Stimulated activated CD4-positive, alpha-beta T cell treated with anti-CD3 and anti-CD28 coated beads, Interleukin-15, amount 100 ng/mL, for 24 hours (primary cell): Measurements from ENCODE around the gene MUC12.

Experiments used
- DNase-seq: peaks from one replicate; pipeline ENCODE4 v3.0.0-alpha.2; 2020

Gene MUC12

DNA sequence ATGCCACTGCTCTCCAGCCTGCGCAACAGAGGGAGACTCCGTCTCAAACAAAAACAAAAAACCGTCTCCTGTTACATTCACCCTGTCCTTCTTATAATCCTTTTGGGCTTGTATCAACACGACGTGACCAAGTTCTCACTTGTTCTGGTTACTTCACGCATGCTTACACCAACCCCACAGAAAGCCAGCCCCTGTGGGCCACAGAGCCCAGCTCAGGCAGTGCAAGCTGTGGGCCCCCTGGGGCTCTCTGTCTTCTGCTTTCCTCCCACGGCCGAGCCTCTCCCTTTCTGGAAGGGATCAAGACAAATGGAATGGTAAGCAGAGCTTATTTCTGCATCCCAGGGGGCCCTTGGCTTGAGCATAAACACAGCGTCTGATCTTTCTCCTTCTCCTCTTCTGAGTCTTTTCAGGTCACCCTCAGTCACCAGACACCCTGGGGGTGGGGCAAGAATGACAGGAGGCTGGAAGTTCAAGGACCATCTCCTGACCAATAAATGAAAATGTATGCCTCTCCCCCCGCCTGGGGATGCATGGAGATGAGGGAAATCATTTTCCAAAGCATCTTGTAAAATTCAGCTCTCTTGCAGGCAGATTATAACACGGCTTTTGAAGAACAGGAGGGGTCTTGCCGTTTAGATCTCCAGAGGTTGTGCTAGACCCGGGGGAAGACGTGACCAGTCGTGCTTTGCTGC is 96.9 kb downstream of the MUC12 start:
- no peak for DNase-seq

DNA sequence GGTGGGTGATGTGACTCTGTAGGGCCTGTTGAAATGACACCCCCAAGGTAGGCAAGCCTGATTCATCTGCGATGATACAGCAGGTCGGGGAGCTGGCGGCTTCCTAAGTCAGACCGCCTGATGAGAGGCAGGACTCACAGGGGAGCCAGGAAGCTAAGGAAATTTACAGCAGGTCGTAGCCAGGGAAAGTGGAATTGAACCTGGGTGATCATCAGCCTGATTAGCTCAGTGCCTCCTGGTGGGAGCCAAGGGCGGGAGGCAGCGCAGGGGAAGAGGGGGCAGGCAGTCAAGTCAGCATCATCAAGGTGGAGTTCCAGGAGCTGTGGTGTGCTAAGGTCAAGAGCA is 97.4 kb downstream of the MUC12 start:
- DNase-seq: no peak

DNA sequence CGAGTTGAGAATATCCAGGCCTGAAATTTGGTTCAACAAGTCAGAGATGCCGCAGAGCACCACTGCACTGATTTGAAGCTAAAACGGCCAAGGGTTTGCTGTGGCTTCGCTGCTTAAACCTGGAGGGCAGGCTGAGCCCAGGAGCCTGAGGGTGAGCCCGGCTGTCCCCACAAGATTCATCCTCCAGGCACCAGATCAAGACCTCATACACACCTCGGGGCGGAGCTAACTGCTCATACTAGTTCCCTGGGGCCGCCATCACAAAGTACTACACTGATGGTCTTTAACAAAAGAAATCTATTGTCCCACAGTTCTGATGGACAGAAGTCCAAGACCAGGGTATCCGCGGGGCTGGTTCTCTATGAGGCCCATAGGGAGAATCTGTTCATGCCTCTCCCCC is 99.0 kb downstream of the MUC12 start:
- no peak for DNase-seq
